Hepatocyte (in vitro differentiated cells): ENCODE measurements around the gene KRT16.

Source experiments
- CTCF ChIP-seq: fragments of 200-600 bp; sonication (generic); IDR thresholded peaks from 2 replicates; pipeline ENCODE4 v1.5.1; 2016; ENCODE audit warnings: antibody characterized with exemption, mild to moderate bottlenecking; ENCODE audit not compliant: poor library complexity
- EZH2 ChIP-seq: fragments of 200-600 bp; sonication (generic); IDR thresholded peaks from 2 replicates; pipeline ENCODE4 v1.6.1; 2016; ENCODE audit warnings: antibody characterized with exemption, mild to moderate bottlenecking, borderline replicate concordance
- EZH2phosphoT487 ChIP-seq: fragments of 200-600 bp; sonication (generic); IDR thresholded peaks from one replicate; pipeline ENCODE4 v1.6.1; 2018; ENCODE audit warnings: antibody characterized with exemption, mild to moderate bottlenecking, low read depth, moderate library complexity; ENCODE audit not compliant: unreplicated experiment, severe bottlenecking

- TF ChIP-seq CTCF (no peak), EZH2phosphoT487 (no peak), EZH2 (no peak)
Observed at GRCh38 chr17:41627316-41628072, 14.9 kb upstream of the KRT16 start.
